HG03378 (cell line): ENCODE measurements around the gene DHX9.
"Not testable (repeated sequence)": the region's sequence is repeated elsewhere in the genome, so short reads cannot be mapped to it uniquely, and the experiment has no call there.

ENCODE experiments used
- ATAC-seq: cut with Tn5 transposase; IDR thresholded peaks from one replicate; pipeline ENCODE4 v1.9.1; 2021; ENCODE audit warnings: mild to moderate bottlenecking, moderate library complexity; ENCODE audit not compliant: unreplicated experiment

The DHX9 gene

GRCh38 chr1:182888736-182889531, 49.8 kb downstream of the DHX9 start:
- ATAC-seq, result no peak

- ATAC-seq, result no peak
Observed at GRCh38 chr1:182889997-182890396, 50.9 kb downstream of the DHX9 start.

- ATAC-seq, result no peak
Observed at GRCh38 chr1:182890927-182891610, 51.9 kb downstream of the DHX9 start.

- no peak for ATAC-seq
Observed at GRCh38 chr1:182897696-182898095, 58.5 kb downstream of the DHX9 start.

- ATAC-seq, result not testable (repeated sequence)
Observed at GRCh38 chr1:182901946-182902345, 62.8 kb downstream of the DHX9 start.

GRCh38 chr1:182905321-182905720, 66.2 kb downstream of the DHX9 start:
- ATAC-seq, result no peak

GRCh38 chr1:182909578-182909977, 70.4 kb downstream of the DHX9 start:
- ATAC-seq, result no peak

- ATAC-seq, result no peak
Observed at GRCh38 chr1:182910143-182910542, 71.0 kb downstream of the DHX9 start.

GRCh38 chr1:182913401-182913800, 74.3 kb downstream of the DHX9 start:
- no peak for ATAC-seq

GRCh38 chr1:182917378-182917777, 78.2 kb downstream of the DHX9 start:
- no peak for ATAC-seq

- no peak for ATAC-seq
Observed at GRCh38 chr1:182925661-182926060, 86.5 kb downstream of the DHX9 start.

- ATAC-seq, result peak; percentile 87
Observed at GRCh38 chr1:182927693-182928433, 88.7 kb downstream of the DHX9 start.

- ATAC-seq, result no peak
Observed at GRCh38 chr1:182930985-182931384, 91.8 kb downstream of the DHX9 start.

GRCh38 chr1:182935716-182936115, 96.6 kb downstream of the DHX9 start:
- ATAC-seq, result no peak
